Fibroblast of villous mesenchyme (primary cell): Measurements from ENCODE around the gene VGLL1. TPM values are rescaled to one million over a fixed set of nuclear protein-coding genes. Genes with fewer than 3 reads are reported as not detected.

Experiments
- DNase-seq: peaks from one replicate; pipeline ENCODE4 v3.0.0-alpha.2; 2010; ENCODE audit warnings: low read depth
- H3K4me3 ChIP-seq: 2 replicates; pipeline ENCODE4 v1.5.1; 2011; ENCODE audit warnings: low read depth, mild to moderate bottlenecking, low read length
- total RNA-seq: library from RNA; depleted of rRNA; stranded (reverse); fragments of >200 nt; gene quantifications from 2 replicates; pipeline ENCODE4 v1.2.3, GENCODE V29; 2012
- TF ChIP-seq, protein P1 (sequence below): IDR thresholded peaks from 2 replicates; pipeline ENCODE4 v1.5.1; 2012; ENCODE audit warnings: low read depth, mild to moderate bottlenecking, low read length; ENCODE audit not compliant: insufficient read depth

Gene VGLL1, protein sequence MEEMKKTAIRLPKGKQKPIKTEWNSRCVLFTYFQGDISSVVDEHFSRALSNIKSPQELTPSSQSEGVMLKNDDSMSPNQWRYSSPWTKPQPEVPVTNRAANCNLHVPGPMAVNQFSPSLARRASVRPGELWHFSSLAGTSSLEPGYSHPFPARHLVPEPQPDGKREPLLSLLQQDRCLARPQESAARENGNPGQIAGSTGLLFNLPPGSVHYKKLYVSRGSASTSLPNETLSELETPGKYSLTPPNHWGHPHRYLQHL
- total RNA-seq, result not detected in 2 replicates

DNA sequence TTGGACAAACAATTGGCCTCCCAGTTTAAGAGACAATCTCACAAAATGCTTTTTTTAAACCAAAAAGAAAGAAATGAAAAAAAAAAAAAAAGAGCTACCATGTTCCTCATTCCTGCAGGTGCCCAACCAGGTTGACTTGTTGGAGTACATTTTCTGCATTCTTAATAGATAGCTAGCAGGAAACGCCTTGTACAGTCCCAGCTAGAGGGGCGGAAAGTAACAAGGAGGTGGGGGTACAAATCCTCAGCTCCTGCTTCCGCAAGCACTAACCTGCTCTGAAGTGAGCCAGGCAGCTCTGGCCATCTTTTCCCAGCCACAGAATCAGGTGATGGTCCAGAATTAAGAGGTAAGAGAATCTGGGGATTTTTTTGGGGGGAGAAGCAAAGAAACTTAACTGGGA lies at the start of gene VGLL1:
TSS of gene VGLL1 (plus strand) at position 265 of the 400 bp plus-strand sequence. CDS start 3,806 bp downstream, outside the sequence.
- no peak for DNase-seq
- TF ChIP-seq, protein P1, sequence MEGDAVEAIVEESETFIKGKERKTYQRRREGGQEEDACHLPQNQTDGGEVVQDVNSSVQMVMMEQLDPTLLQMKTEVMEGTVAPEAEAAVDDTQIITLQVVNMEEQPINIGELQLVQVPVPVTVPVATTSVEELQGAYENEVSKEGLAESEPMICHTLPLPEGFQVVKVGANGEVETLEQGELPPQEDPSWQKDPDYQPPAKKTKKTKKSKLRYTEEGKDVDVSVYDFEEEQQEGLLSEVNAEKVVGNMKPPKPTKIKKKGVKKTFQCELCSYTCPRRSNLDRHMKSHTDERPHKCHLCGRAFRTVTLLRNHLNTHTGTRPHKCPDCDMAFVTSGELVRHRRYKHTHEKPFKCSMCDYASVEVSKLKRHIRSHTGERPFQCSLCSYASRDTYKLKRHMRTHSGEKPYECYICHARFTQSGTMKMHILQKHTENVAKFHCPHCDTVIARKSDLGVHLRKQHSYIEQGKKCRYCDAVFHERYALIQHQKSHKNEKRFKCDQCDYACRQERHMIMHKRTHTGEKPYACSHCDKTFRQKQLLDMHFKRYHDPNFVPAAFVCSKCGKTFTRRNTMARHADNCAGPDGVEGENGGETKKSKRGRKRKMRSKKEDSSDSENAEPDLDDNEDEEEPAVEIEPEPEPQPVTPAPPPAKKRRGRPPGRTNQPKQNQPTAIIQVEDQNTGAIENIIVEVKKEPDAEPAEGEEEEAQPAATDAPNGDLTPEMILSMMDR, result no peak
- H3K4me3 ChIP-seq, result no peak within 1 kb of the TSS

DNA sequence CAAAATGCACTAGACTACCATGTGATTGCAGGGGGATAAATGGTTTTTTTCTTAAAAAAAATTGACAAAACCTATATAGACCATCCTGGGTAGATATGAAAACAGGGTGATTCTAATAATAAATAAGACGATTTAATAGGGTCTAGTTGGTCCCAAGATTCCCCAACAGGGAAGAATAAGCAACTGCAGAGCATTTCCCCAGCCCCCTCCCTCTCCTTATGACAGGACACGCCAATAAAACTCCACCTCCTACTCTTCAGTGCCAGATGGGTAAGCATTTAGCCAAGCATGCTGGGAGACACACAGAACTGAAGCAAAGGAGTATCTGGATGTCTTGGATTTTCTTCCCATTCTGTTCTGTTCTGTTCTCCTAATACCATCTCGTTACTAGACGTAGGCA lies 44.4 kb upstream of the VGLL1 start, which contains the start of gene BRS3:
TSS of gene BRS3 (plus strand) at position 301 of the 400 bp plus-strand sequence. CDS start 168 bp downstream, outside the sequence.
- no peak within 1 kb of the TSS for H3K4me3 ChIP-seq
- no peak for DNase-seq
- TF ChIP-seq, protein P1, result no peak

DNA sequence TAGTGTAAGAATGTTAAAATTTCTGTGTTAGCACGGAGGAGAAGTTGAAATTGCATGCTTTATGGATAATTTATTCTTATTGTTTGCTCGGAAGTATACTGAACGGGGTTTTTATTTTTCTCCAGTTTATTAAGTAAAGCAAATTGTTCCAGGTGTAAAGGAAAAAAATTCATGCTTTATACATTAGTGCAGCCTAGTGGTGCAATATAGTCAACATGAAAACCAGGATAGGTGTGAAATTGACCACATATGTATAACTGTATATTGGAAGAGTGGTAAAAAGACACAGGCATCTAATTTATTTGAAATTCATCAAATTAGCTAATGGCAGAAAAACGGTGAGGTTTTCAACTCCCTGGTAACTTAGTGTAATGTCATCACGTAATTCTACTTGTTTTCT lies 43.3 kb upstream of the VGLL1 start:
- DNase-seq, result no peak
- TF ChIP-seq, protein P1, result no peak
- H3K4me3 ChIP-seq, result no peak overlapping the region

DNA sequence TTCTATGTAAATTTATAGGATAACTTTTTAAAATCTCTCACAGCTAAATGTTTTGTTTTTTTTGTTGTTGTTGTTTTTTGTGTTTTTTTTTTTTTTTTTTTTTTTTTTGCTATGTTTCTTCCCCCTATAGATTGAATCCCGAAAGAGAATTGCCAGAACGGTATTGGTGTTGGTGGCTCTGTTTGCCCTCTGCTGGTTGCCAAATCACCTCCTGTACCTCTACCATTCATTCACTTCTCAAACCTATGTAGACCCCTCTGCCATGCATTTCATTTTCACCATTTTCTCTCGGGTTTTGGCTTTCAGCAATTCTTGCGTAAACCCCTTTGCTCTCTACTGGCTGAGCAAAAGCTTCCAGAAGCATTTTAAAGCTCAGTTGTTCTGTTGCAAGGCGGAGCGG lies 40.2 kb upstream of the VGLL1 start:
- TF ChIP-seq, protein P1, result no peak
- H3K4me3 ChIP-seq, result no peak overlapping the region
- DNase-seq, result no peak

DNA sequence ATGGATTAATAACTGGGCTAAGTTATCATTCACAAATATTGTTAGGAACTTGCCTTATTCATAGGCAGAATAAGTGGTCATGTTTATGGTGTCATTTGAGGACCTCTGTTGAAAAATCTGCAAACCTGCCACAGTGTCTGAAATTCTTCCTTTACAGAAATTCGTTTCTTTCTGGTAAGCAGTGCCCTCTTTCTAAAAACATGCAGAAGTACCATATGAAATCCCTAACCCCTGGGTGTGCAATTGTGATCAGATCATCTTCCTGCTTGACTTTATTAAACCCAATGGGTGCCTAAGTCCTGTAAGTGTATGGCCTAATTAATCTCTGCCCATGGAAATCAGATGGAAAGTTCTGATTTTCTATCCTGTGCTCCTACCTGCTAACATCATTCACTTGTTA lies 39.0 kb upstream of the VGLL1 start:
- TF ChIP-seq, protein P1, result no peak
- no peak for DNase-seq
- no peak overlapping the region for H3K4me3 ChIP-seq

DNA sequence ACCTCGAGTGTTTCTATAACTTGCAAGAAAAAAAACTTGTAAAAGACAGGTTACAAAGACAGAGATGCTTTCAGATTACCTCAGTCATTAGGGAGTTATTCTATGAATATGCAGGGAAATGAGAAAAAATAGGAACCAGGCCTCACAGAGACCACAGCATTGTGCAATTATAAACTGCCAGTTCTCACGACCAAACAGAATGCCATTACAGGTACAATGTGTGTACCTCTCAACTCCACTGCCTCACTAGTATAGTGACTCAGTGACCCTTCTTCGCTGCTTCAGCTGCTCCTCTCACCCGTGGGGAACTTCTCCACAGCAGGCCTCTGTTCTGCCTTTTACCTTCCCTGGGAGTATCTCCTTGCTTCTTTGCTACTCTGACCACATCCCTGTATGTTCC lies 37.0 kb upstream of the VGLL1 start:
- no peak for DNase-seq
- no peak overlapping the region for H3K4me3 ChIP-seq
- TF ChIP-seq, protein P1, result no peak
